Chondrocyte (in vitro differentiated cells): ENCODE results near the gene NQO1. TPM values are rescaled to one million over a fixed set of nuclear protein-coding genes. Genes with fewer than 3 reads are reported as not detected.
"Not testable (repeated sequence)": the region's sequence is repeated elsewhere in the genome, so short reads cannot be mapped to it uniquely, and the experiment has no call there.

ENCODE experiments used
- DNase-seq: peaks from one replicate; pipeline ENCODE4 v3.0.0; 2021; ENCODE audit warnings: mixed read lengths, low spot score
- H3K27ac Mint-ChIP-seq: one replicate; pipeline ENCODE4 v1.8.0; 2021; ENCODE audit warnings: mild to moderate bottlenecking, moderate library complexity, mixed read lengths; ENCODE audit not compliant: unreplicated experiment
- H3K27me3 Mint-ChIP-seq: 2 replicates; pipeline ENCODE4 v1.8.0; 2021; ENCODE audit warnings: low read depth, mixed read lengths
- H3K36me3 Mint-ChIP-seq: 2 replicates; pipeline ENCODE4 v1.8.0; 2021; ENCODE audit warnings: low read depth, mixed read lengths
- H3K4me1 Mint-ChIP-seq: 2 replicates; pipeline ENCODE4 v1.8.0; 2021; ENCODE audit warnings: low read depth, mild to moderate bottlenecking, mixed read lengths
- H3K4me3 Mint-ChIP-seq: one replicate; pipeline ENCODE4 v1.8.0; 2021; ENCODE audit warnings: mild to moderate bottlenecking, moderate library complexity, mixed read lengths; ENCODE audit not compliant: unreplicated experiment
- H3K9me3 Mint-ChIP-seq: 2 replicates; pipeline ENCODE4 v1.8.0; 2021; ENCODE audit warnings: low read depth, mixed read lengths
- total RNA-seq: library from RNA; stranded (reverse); gene quantifications from 3 replicates; pipeline ENCODE4 v1.2.1, GENCODE V29; 2021
- TF ChIP-seq, protein P1 (sequence below): fragments of 200-600 bp; sonication (generic); IDR thresholded peaks from 2 replicates; pipeline ENCODE4 v1.5.0; 2021; ENCODE audit warnings: antibody characterized with exemption, mild to moderate bottlenecking, moderate library complexity

NQO1 gene
- total RNA-seq, 1 donor from 2014 or later, result 64.3 TPM

DNA sequence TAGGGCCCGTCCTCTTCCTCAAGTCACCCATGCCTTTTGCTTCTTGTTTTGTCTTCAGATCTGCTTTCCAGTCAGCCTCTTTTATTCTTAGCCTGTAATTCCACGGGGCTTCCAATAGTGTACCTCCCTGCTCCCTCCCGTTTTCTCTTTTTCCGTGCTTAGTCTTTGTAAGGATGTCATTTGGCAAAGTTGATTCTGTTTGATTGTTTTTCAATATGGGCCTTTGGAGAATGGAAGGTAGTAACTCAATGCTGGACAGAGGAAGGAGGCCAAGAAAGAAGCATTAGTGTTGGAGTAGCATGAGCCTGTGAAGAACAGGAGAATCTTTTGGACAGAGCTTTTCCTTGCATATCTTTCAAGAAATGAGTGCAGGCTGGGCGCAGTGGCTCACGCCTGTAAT, 42.3 kb upstream of the NQO1 start:
- no peak overlapping the region for H3K4me3 Mint-ChIP-seq
- TF ChIP-seq, protein P1, sequence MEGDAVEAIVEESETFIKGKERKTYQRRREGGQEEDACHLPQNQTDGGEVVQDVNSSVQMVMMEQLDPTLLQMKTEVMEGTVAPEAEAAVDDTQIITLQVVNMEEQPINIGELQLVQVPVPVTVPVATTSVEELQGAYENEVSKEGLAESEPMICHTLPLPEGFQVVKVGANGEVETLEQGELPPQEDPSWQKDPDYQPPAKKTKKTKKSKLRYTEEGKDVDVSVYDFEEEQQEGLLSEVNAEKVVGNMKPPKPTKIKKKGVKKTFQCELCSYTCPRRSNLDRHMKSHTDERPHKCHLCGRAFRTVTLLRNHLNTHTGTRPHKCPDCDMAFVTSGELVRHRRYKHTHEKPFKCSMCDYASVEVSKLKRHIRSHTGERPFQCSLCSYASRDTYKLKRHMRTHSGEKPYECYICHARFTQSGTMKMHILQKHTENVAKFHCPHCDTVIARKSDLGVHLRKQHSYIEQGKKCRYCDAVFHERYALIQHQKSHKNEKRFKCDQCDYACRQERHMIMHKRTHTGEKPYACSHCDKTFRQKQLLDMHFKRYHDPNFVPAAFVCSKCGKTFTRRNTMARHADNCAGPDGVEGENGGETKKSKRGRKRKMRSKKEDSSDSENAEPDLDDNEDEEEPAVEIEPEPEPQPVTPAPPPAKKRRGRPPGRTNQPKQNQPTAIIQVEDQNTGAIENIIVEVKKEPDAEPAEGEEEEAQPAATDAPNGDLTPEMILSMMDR, result no peak
- H3K36me3 Mint-ChIP-seq, result no peaks in the 10 kb centered on the region
- H3K27me3 Mint-ChIP-seq, result no peaks in the 10 kb centered on the region
- no peak overlapping the region for H3K27ac Mint-ChIP-seq
- no peaks in the 10 kb centered on the region for H3K9me3 Mint-ChIP-seq
- no peak for DNase-seq
- H3K4me1 Mint-ChIP-seq, result peaks cover 16% of the 10 kb centered on the region

DNA sequence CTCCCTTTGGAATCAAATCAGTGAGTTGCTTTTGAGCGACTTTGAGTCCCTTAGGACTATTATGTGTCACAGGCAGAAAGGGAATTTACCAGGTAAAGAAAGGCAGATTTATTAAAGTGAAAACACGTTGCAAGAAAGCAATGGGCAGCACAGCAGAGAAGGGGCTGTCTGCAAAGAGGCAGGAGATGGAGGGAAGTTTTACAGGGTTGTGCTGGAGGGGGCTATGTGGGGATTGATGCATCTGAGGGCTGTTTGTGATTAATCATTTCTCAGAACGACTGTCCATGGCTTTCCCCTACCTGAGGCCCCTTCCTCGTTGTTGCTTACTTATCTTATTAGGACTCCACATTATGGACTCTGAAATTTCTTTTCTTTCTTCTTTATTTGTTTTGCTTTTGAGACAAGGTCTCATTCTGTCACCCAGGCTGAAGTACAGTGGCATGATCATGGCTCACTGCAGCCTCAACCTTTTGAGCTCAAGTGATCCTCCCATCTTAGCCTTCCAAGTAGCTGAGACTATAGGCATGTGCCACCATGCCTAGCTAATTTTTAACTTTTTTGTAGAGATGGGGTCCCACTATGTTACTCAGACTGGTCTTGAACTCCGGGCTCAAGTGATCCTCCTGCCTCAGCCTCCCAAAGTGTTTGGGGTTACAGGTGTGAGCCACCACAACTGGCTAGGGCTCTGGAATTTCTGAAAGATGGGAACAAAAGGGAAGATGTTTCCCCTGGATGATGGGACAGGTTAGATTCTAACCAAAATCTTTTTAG, 41.3 kb upstream of the NQO1 start:
- peaks cover 14% of the 10 kb centered on the region for H3K4me1 Mint-ChIP-seq
- H3K27me3 Mint-ChIP-seq, result no peaks in the 10 kb centered on the region
- no peak overlapping the region for H3K27ac Mint-ChIP-seq
- DNase-seq, result no peak
- H3K4me3 Mint-ChIP-seq, result no peak overlapping the region
- H3K9me3 Mint-ChIP-seq, result no peaks in the 10 kb centered on the region
- TF ChIP-seq, protein P1, result no peak
- no peaks in the 10 kb centered on the region for H3K36me3 Mint-ChIP-seq

DNA sequence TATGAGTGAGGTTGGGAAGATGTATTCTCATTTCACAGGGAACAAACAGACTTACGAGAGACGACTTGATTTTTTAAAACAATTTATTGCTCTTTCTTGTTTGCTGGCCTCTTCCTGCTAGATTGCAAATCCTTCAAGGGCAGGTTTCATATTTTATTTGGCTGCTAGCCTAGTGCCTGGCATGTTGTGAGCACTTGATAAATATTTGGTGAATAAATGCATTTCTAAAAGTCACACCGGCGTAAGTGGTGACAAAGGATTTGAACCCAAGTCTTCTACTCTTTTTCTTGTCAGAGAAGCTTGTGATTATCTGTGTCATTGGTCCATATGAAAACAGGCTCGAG, 37.2 kb upstream of the NQO1 start:
- DNase-seq, result no peak
- peaks cover 10% of the 10 kb centered on the region for H3K4me1 Mint-ChIP-seq
- TF ChIP-seq, protein P1, result no peak
- H3K4me3 Mint-ChIP-seq, result peak overlapping the region; percentile 91
- no peaks in the 10 kb centered on the region for H3K27me3 Mint-ChIP-seq
- peak overlapping the region; percentile 99 for H3K27ac Mint-ChIP-seq
- no peaks in the 10 kb centered on the region for H3K9me3 Mint-ChIP-seq
- no peaks in the 10 kb centered on the region for H3K36me3 Mint-ChIP-seq

DNA sequence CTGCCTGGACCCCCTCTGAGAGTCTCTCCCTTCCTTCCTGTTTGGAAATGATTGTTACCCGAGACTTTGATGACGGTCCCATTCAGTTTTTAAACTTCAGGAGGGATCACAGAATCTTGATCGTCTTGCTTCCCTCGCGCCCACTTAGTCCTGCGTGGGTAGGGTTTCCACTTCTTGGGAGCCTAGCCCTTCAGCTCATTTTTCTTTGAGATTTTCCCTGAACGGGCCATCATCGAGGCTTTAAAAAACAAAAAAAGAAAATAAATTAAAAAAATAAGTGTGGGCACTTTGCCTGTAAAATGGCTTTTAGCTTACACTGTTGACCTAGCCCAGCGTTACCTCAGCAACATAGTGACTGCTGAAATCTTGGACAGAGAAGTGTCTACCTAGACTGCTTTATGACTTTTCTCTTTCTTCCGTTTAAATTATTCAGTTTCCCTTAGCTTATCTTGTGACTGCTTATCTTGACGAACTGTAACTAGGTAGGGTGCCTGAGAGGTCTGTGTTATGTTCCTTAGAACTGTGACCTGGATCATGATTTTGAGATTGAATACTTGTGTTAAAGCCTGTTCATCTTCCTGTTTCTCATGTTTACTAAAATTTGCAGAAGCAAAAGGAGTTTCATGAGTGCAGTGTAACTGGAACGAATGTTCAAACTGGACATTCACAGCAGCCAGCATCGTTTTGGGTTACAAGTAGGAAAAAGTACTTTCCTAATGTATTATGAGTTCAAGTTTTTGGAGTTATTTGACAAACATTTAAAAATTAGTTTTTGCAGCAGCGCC, 36.6 kb upstream of the NQO1 start:
- Mint-ChIP-seq H3K4me1 (peaks cover 10% of the 10 kb centered on the region), H3K27me3 (no peaks in the 10 kb centered on the region), H3K27ac (peak overlapping the region; percentile 99), H3K9me3 (no peaks in the 10 kb centered on the region), H3K36me3 (no peaks in the 10 kb centered on the region), H3K4me3 (peak overlapping the region; percentile 91)
- TF ChIP-seq, protein P1, result no peak
- no peak for DNase-seq

DNA sequence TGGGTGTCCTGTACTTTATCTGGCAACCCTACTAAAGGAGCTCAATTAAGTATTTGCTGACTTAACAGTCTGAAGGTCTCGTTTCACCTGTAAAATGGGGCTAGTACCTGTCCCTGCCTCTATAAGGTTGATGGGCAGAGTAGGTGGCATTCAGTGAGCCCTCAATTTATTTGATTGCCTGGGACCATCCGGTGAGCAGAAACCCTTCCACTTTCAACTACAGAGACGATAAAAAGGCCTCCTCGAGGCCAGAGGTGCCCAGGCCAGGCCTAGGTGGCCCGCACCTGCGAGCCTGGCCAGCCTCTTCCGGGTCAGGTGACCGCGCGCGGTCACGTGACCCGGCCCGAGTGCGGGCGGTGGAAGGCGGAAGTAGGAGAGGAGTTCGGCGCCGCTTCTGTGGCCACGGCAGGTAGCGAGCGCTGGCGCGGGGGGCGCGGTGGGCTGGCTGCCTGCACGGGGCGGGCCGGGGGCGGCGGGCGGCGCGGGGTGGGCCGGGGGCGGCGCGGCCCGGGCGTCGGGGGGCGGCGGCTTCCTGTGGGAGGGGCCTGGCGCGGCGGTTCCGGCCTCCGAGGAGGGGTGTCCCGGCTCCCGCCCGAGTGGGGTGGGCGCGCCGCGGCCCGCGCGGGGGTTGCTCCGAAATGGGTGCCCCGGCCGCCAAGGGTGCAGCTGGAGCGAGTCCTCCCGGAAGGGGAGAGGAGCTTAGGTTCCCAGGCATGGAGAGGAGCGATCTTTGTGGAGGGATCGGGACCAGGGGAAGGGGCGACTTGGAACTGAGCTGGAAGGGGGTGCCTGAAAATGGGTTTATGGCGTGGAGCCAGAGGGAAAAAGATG, 35.8 kb upstream of the NQO1 start, which contains the start of gene WWP2:
TSS of gene WWP2 (plus strand) at position 350 of the 831 bp plus-strand sequence. CDS start 24,679 bp downstream, outside the sequence.
- Mint-ChIP-seq H3K36me3 (no peaks in the 10 kb centered on the region), H3K9me3 (no peaks in the 10 kb centered on the region), H3K27ac (peak within 1 kb of the TSS; percentile 99), H3K4me1 (peaks cover 10% of the 10 kb centered on the region), H3K27me3 (no peaks in the 10 kb centered on the region), H3K4me3 (peak within 1 kb of the TSS; percentile 91)
- TF ChIP-seq, protein P1, result no peak
- DNase-seq, result no peak

DNA sequence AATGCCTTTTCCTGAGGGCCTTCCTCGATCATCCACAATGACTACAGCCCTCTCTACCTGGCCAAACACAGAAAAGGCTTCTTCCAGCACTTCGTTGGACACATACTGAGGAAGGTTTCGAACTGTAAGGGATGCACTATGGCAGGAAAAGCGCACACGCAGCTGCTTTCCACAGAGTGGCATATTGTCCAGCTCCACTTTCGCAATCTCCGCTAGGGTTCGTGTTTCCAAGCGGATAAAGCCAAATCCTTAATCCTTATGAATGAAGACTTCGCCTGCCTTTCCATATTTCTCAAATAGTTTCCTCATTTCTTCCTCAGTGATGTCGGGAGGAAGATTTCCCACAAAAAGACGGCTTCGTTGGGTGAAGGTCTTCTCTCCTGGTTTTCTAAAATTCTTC, 31.0 kb upstream of the NQO1 start:
- H3K27ac Mint-ChIP-seq, H3K4me3 Mint-ChIP-seq, H3K27me3 Mint-ChIP-seq, H3K36me3 Mint-ChIP-seq, DNase-seq, H3K9me3 Mint-ChIP-seq: not testable (repeated sequence)
- peaks cover 23% of the 10 kb centered on the region for H3K4me1 Mint-ChIP-seq
